A549 (cell line): ENCODE measurements around the gene PCSK6.

Experiments
- BHLHE40 ChIP-seq: IDR thresholded peaks from 2 replicates; pipeline ENCODE4 v1.6.1; 2012; ENCODE audit warnings: low read depth, low read length, inconsistent platforms
- CTCF ChIP-seq: fragments of >200 bp; sonication (Bioruptor Twin); formaldehyde crosslinking; IDR thresholded peaks from 3 replicates; pipeline ENCODE4 v1.5.1; 2016
- FOSL2 ChIP-seq, 2 experiments: fragments of 450-650 bp in 1 of 2; fragments of >200 bp in 1 of 2; sonication (Bioruptor Twin) in 1 of 2; formaldehyde crosslinking; IDR thresholded peaks; 2 replicates each; pipeline versions ENCODE4 v1.5.0 to v1.6.1; 2016 to 2020; ENCODE audit warnings: mild to moderate bottlenecking in 1 of 2, moderate library complexity in 1 of 2
- MAZ ChIP-seq: fragments of 150-350 bp; IDR thresholded peaks from 2 replicates; pipeline ENCODE4 v1.6.1; 2014; ENCODE audit warnings: antibody characterized with exemption, low read depth, low read length, borderline replicate concordance
- POLR2A ChIP-seq: IDR thresholded peaks from 2 replicates; pipeline ENCODE4 v1.6.1; 2012; ENCODE audit warnings: mild to moderate bottlenecking, low read length
- REST ChIP-seq: fragments of 200-600 bp; sonication (generic); IDR thresholded peaks from 2 replicates; pipeline ENCODE4 v1.6.1; 2016; ENCODE audit warnings: antibody characterized with exemption, mild to moderate bottlenecking, moderate library complexity

- TF ChIP-seq MAZ (no peak), BHLHE40 (no peak), REST (no peak), POLR2A (no peak), FOSL2 (IDR thresholded peaks at IDR 0.05) (no peak), FOSL2 (CRISPR knock-in tag; IDR thresholded peaks at IDR 0.05) (no peak), CTCF (no peak)
These were observed 131.6 kb downstream of the PCSK6 start for GRCh38 chr15:101357885-101358284.
